ENCODE measurements around the gene DOHH.

Gene DOHH

GRCh38 chr19:3518659-3519058 is 18.2 kb upstream of the DOHH start:
- Histone ChIP-seq H3K9me3 (replicated peaks; ENCODE audit: insufficient read depth, low read length) (no peaks in the 10 kb centered on the region), H2AFZ (ENCODE audit: low read length) (no peak overlapping the region), H3F3A (ENCODE audit: insufficient read depth, low read length) (no peaks in the 10 kb centered on the region), H3K4me3 (ENCODE audit: low read length) (no peak overlapping the region), H3K4me2 (ENCODE audit: low read depth, low read length) (no peak overlapping the region), H4K20me1 (ENCODE audit: insufficient read depth, low read length) (no peaks in the 10 kb centered on the region), H3K4me1 (ENCODE audit: low read length) (no peaks in the 10 kb centered on the region), H3K9me2 (replicated peaks; ENCODE audit: insufficient read depth, low read length) (no peaks in the 10 kb centered on the region), H3K27ac (ENCODE audit: low read length) (no peak overlapping the region), H3K9ac (ENCODE audit: low read length) (no peak overlapping the region), H3K27me3 (replicated peaks; ENCODE audit: insufficient read depth, low read length) (no peaks in the 10 kb centered on the region), H3K36me3 (replicated peaks; ENCODE audit: insufficient read depth, low read length) (0 out of 2 replicates have a peak, but pooled peaks cover 3% of the 10 kb centered on the region), H3K79me2 (ENCODE audit: low read length) (peaks cover 97% of the 10 kb centered on the region)
- no peak for DNase-seq
- TF ChIP-seq, protein P1, sequence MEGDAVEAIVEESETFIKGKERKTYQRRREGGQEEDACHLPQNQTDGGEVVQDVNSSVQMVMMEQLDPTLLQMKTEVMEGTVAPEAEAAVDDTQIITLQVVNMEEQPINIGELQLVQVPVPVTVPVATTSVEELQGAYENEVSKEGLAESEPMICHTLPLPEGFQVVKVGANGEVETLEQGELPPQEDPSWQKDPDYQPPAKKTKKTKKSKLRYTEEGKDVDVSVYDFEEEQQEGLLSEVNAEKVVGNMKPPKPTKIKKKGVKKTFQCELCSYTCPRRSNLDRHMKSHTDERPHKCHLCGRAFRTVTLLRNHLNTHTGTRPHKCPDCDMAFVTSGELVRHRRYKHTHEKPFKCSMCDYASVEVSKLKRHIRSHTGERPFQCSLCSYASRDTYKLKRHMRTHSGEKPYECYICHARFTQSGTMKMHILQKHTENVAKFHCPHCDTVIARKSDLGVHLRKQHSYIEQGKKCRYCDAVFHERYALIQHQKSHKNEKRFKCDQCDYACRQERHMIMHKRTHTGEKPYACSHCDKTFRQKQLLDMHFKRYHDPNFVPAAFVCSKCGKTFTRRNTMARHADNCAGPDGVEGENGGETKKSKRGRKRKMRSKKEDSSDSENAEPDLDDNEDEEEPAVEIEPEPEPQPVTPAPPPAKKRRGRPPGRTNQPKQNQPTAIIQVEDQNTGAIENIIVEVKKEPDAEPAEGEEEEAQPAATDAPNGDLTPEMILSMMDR (IDR thresholded peaks at IDR 0.05; ENCODE audit: low read length) = no peak
- TF ChIP-seq EZH2 (optimal IDR thresholded peaks at IDR 0.05; ENCODE audit: low read depth, low read length) (no peak), EZH2phosphoT487 (IDR thresholded peaks at IDR 0.05; ENCODE audit: low read length) (no peak)

GRCh38 chr19:3518255-3518654 is 17.8 kb upstream of the DOHH start:
- Histone ChIP-seq H3K4me3 (ENCODE audit: low read length) (no peak overlapping the region), H3K9me3 (replicated peaks; ENCODE audit: insufficient read depth, low read length) (no peaks in the 10 kb centered on the region), H3K4me2 (ENCODE audit: low read depth, low read length) (no peak overlapping the region), H4K20me1 (ENCODE audit: insufficient read depth, low read length) (no peaks in the 10 kb centered on the region), H3K9ac (ENCODE audit: low read length) (no peak overlapping the region), H3K36me3 (replicated peaks; ENCODE audit: insufficient read depth, low read length) (0 out of 2 replicates have a peak, but pooled peaks cover 3% of the 10 kb centered on the region), H3K9me2 (replicated peaks; ENCODE audit: insufficient read depth, low read length) (no peaks in the 10 kb centered on the region), H3K27me3 (replicated peaks; ENCODE audit: insufficient read depth, low read length) (no peaks in the 10 kb centered on the region), H3F3A (ENCODE audit: insufficient read depth, low read length) (no peaks in the 10 kb centered on the region), H3K79me2 (ENCODE audit: low read length) (peaks cover 99% of the 10 kb centered on the region), H3K4me1 (ENCODE audit: low read length) (no peaks in the 10 kb centered on the region), H2AFZ (ENCODE audit: low read length) (no peak overlapping the region), H3K27ac (ENCODE audit: low read length) (no peak overlapping the region)
- no peak for DNase-seq
- TF ChIP-seq EZH2phosphoT487 (IDR thresholded peaks at IDR 0.05; ENCODE audit: low read length) = no peak
- TF ChIP-seq, protein P1 (IDR thresholded peaks at IDR 0.05; ENCODE audit: low read length) = no peak
- TF ChIP-seq EZH2 (optimal IDR thresholded peaks at IDR 0.05; ENCODE audit: low read depth, low read length) = no peak

DNA sequence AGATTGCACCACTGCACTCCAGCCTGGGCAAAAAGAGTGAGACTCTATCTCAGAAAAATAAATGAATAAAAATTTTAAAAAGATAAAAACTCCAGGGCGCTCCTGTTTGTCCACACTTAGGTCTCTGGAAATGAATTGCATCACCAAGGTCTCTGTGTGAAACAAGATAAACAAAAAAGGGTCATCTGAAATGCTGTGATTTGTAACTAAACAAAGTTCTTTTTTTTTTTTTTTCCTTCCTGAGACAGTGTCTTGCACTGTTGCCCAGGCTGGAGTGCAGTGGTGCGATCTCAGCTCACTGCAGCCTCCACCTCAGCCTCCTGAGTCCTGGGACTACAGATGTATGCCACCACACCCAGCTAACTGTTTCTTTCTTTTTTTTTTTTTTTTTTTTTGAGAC is 17.2 kb upstream of the DOHH start:
- H3K9me2 ChIP-seq (replicated peaks; ENCODE audit: insufficient read depth, low read length) = no peaks in the 10 kb centered on the region
- peaks cover 99% of the 10 kb centered on the region for H3K79me2 ChIP-seq (ENCODE audit: low read length)
- no peak overlapping the region for H3K27ac ChIP-seq (ENCODE audit: low read length)

More for the DNA sequence above, 17.2 kb upstream of the DOHH start:
- no peaks in the 10 kb centered on the region for H3F3A ChIP-seq (ENCODE audit: insufficient read depth, low read length)
- 0 out of 2 replicates have a peak, but pooled peaks cover 3% of the 10 kb centered on the region for H3K36me3 ChIP-seq (replicated peaks; ENCODE audit: insufficient read depth, low read length)
- H4K20me1 ChIP-seq (ENCODE audit: insufficient read depth, low read length) = no peaks in the 10 kb centered on the region
- no peak overlapping the region for H3K4me2 ChIP-seq (ENCODE audit: low read depth, low read length)
- H3K9ac ChIP-seq (ENCODE audit: low read length) = no peak overlapping the region
- no peaks in the 10 kb centered on the region for H3K4me1 ChIP-seq (ENCODE audit: low read length)
- TF ChIP-seq EZH2phosphoT487 (IDR thresholded peaks at IDR 0.05; ENCODE audit: low read length) (no peak), EZH2 (optimal IDR thresholded peaks at IDR 0.05; ENCODE audit: low read depth, low read length) (no peak)
- TF ChIP-seq, protein P1 (IDR thresholded peaks at IDR 0.05; ENCODE audit: low read length) = no peak
- no peaks in the 10 kb centered on the region for H3K27me3 ChIP-seq (replicated peaks; ENCODE audit: insufficient read depth, low read length)
- H3K4me3 ChIP-seq (ENCODE audit: low read length) = no peak overlapping the region
- no peaks in the 10 kb centered on the region for H3K9me3 ChIP-seq (replicated peaks; ENCODE audit: insufficient read depth, low read length)
- H2AFZ ChIP-seq (ENCODE audit: low read length) = no peak overlapping the region
- no peak for DNase-seq

Measured in MM.1S (cell line).